GM18517 (cell line): ENCODE measurements around the gene ZNF830.
"Not testable (repeated sequence)": the region's sequence is repeated elsewhere in the genome, so short reads cannot be mapped to it uniquely, and the experiment has no call there.

Source experiments
- ATAC-seq: cut with Tn5 transposase; IDR thresholded peaks from one replicate; pipeline ENCODE4 v1.9.1; 2021; ENCODE audit warnings: mild to moderate bottlenecking, moderate library complexity; ENCODE audit not compliant: unreplicated experiment

Gene ZNF830

GRCh38 chr17:34990921-34991365, 29.6 kb downstream of the ZNF830 start:
- ATAC-seq: no peak

- no peak for ATAC-seq
Measured at GRCh38 chr17:34991606-34992005, 30.3 kb downstream of the ZNF830 start.

GRCh38 chr17:34993031-34993430, 31.7 kb downstream of the ZNF830 start:
- no peak for ATAC-seq

- no peak for ATAC-seq
Measured at GRCh38 chr17:34996422-34997285, 35.3 kb downstream of the ZNF830 start.

GRCh38 chr17:34997355-34997862, 36.1 kb downstream of the ZNF830 start:
- ATAC-seq: no peak

GRCh38 chr17:34998205-34998604, 36.9 kb downstream of the ZNF830 start:
- no peak for ATAC-seq

GRCh38 chr17:34999456-34999855, 38.1 kb downstream of the ZNF830 start:
- ATAC-seq: no peak

- not testable (repeated sequence) for ATAC-seq
Measured at GRCh38 chr17:35000965-35001364, 39.6 kb downstream of the ZNF830 start.

GRCh38 chr17:35001549-35001948, 40.2 kb downstream of the ZNF830 start:
- no peak for ATAC-seq

- ATAC-seq: no peak
Measured at GRCh38 chr17:35002876-35003551, 41.7 kb downstream of the ZNF830 start.

GRCh38 chr17:35003778-35004177, 42.4 kb downstream of the ZNF830 start:
- ATAC-seq: no peak

GRCh38 chr17:35006345-35006744, 45.0 kb downstream of the ZNF830 start:
- no peak for ATAC-seq

GRCh38 chr17:35006961-35007360, 45.6 kb downstream of the ZNF830 start:
- ATAC-seq: no peak

- ATAC-seq: no peak
Measured at GRCh38 chr17:35010093-35010492, 48.8 kb downstream of the ZNF830 start.

- no peak for ATAC-seq
Measured at GRCh38 chr17:35011671-35012216, 50.4 kb downstream of the ZNF830 start.
